HG03457 (cell line): ENCODE data around the gene SMIM10L1.

Source experiments
- ATAC-seq: cut with Tn5 transposase; IDR thresholded peaks from one replicate; pipeline ENCODE4 v1.9.1; 2021; ENCODE audit warnings: moderate number of reproducible peaks; ENCODE audit not compliant: unreplicated experiment

SMIM10L1 gene

GRCh38 chr12:11171145-11171968 lies at the start of gene SMIM10L1:
Gene SMIM10L1, plus strand, starts transcription at chr12:11171194. Its CDS starts 163 bp downstream, at chr12:11171357.
- peak; percentile 93 for ATAC-seq

DNA sequence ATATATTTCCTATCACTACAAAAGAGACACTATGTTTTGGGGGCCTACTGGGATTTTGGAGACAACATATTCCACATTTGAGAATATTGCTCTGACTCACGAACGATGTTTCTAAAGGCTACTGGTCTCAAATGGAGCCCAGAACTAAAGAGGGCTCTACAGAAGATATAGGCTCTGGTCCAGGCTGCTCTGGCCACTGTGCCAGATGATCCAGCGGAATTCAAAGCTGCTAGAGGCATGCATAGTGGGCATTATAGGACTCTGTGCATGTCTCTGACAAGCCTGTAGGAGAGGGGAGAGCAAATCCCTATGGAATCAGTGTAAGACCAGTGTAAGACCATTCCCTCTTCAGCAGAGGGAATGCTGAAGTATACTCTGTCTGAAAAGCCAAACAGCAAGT lies 40.6 kb upstream of the SMIM10L1 start:
- ATAC-seq = no peak

- ATAC-seq = no peak
These were observed 40.0 kb upstream of the SMIM10L1 start for GRCh38 chr12:11130999-11131398.

DNA sequence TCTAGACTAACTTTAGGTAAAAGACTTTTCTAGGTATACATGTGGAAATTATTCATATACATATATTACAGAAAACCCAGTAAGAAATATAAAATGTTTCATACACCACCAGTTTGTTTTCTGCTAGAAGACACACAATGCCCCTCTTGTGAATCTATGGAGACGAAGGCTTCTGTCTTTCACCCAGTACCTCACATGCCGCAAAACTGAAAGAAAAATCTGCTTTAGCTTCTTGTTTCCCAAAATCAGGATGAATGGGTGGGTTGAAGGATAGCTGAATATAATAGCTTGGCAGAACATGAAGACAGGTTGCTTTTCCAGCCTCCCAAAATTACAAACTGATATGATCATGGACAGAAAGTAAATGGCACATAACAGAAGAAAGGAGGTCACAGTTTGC lies 37.8 kb upstream of the SMIM10L1 start:
- ATAC-seq = no peak

DNA sequence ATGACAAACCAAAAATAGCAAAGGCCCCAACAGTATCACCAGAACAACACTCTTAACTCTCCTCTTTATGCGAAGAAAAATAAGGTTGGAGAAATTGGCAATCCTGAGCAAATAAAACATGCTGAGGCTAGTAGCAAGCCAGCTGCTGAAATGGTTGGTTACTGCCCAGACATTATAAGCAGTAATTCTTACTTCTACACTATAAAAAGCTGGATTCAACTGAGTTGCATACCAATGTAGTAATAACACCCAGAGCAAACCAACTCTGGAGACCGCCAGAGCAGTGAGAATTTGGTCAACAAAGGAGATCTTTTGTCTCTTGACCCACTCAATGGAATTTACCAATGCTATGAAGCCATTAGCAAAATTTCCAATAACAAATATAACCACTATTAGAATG lies 37.2 kb upstream of the SMIM10L1 start:
- no peak for ATAC-seq

GRCh38 chr12:11134305-11134704 lies 36.7 kb upstream of the SMIM10L1 start, which contains the start of gene TAS2R30:
Gene TAS2R30, minus strand, starts transcription at chr12:11134644. Its CDS starts 400 bp downstream, at chr12:11134244.
- ATAC-seq = no peak

- no peak for ATAC-seq
These were observed 34.9 kb upstream of the SMIM10L1 start for GRCh38 chr12:11136075-11136474.

- ATAC-seq = no peak
These were observed 27.6 kb upstream of the SMIM10L1 start for GRCh38 chr12:11143352-11143751.

- ATAC-seq = no peak
These were observed 26.7 kb upstream of the SMIM10L1 start for GRCh38 chr12:11144297-11144696.

- ATAC-seq = no peak
These were observed 23.6 kb upstream of the SMIM10L1 start for GRCh38 chr12:11147420-11147819.

DNA sequence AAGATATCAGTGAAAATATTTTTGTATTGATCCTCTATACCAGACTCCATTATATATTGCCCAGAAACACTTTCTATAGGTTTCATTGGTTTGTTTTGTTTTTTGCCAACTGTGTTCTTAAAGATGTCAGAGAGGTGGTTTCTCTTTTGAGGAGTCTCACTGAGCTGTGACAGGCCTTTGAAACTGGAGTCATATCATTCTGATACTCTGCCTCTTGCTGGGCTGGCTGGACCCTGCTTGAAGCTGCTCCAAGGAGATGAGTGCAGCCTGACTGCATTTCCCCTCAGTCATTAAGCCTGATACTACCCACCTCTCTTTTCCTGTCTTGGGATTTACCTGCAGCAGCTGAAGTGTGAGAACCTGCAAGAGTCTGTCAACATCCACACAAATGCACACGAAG lies 20.2 kb upstream of the SMIM10L1 start:
- ATAC-seq = no peak

GRCh38 chr12:11152725-11153124 lies 18.3 kb upstream of the SMIM10L1 start:
- no peak for ATAC-seq

- ATAC-seq = no peak
These were observed 16.5 kb upstream of the SMIM10L1 start for GRCh38 chr12:11154400-11154925.

- no peak for ATAC-seq
These were observed 12.0 kb upstream of the SMIM10L1 start for GRCh38 chr12:11158885-11159444.

DNA sequence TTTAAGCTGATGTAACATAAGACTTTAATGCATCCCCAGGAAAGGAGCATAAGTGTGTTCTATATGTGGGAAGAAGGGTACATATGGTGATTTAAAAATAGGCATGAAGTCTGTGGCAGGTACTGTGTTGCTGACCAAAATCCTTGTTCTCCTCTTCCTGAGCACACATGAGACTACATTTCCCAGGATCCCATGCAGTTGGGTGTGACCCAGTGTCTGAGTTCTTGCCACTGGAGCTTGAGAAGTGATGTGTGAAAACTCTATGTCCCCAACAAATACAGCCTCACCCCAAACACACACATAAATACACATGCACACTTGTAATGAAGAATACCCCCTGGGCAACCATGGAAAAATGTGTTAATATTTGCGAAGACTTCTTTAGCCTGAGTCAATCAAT lies 8.5 kb upstream of the SMIM10L1 start:
- no peak for ATAC-seq

DNA sequence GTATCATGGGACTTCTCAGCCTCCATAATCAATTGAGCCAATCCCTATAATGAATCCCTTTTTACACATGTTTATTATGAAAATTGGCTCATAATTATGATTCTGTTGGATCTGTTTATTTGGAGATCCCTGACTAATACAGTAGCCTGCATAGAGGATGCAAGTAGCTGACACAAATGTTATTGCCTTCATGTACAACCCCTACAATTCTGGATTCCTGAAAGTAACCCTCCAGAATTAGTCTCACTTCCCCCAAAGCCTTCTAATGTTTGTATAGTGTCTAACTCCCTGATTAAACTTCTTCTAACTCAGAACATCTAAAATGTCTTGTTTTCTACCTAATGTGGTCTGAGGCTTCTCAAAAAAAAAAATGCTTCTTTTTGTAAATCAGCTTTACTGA lies 6.6 kb upstream of the SMIM10L1 start:
- ATAC-seq = no peak

GRCh38 chr12:11166300-11166699 lies 4.7 kb upstream of the SMIM10L1 start:
- ATAC-seq = no peak

DNA sequence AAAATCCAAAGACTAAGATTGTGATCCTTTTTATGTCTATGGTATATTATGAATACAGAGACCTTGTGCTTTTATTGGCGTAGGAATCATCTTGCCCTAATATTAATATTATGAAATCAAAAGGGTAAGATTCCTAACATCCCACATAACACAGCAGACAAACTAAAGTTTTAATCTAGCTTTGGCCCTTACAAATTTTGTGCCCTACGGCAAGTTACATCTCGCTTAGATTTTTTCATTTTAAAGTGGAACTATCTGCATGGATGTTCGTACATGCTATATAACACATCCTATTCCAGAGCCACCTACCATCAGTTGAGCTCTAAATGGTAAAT lies 217 bp upstream of the SMIM10L1 start:
- no peak for ATAC-seq

DNA sequence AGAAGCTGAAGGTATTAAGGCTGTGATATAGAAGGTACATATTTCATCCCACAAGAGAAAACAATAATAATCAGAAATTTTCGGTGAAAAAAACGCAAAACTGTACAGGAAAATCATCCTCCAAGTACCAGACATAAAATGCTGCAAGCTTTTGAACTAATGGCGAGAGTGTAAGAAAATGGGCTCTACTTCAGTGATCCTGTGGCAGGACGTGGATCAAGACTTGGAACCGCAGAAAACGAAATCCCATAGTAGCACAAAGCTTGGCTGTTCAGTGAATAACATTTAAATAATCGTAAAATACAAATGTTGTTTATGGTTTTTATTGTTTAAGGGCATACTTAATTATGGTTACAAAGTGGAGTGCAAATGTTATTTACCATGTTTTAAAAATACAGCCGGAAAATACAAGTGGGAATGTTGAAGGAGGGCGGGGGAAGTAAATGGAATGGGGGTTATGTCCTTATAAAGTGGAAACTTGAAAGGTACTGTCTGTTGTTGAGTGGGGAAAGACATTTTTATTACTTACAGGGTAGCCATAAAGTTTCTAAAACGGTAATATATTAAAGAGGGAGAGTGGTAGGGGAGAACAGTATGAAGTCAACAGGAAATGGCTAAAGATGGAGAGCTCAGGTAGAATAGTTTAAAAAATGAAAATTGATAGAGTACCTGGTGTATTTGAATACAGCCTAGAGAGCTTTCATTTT lies 1.1 kb downstream of the SMIM10L1 start:
- no peak for ATAC-seq

DNA sequence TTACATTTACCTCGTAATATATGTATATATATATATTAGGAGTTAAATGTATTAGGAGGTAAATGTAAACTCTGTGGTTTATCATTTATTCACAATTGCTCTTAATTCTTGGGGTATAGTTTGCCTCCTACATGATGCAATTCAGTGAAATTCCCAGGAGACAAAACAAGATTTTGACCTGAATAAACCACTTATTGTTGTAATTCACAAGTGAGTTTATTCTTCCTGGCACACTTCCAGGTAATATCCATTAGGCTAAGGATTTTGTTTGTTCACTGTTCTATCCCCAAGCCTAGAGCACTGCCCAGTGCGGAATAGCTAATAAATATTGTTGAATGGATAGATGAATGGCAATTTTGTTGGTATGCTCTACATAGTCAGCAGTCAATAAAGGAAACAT lies 3.0 kb downstream of the SMIM10L1 start:
- ATAC-seq = no peak

- no peak for ATAC-seq
These were observed 7.3 kb downstream of the SMIM10L1 start for GRCh38 chr12:11178250-11178649.

- no peak for ATAC-seq
These were observed 11.5 kb downstream of the SMIM10L1 start for GRCh38 chr12:11182529-11182928.
